ENCODE measurements around the gene RNF125. TPM values are rescaled to one million over a fixed set of nuclear protein-coding genes. Genes with fewer than 3 reads are reported as not detected.

RNF125 gene
- total and polyA plus RNA-seq, 9 of the 15 experiments (the other 6 are each of a cell fraction or from before 2014, with no cell fraction given) = 0.01 to 0.29 (median 0.07) TPM; not detected in 1

GRCh38 chr18:32010124-32010721, 8.4 kb upstream of the RNF125 start:
- POLR2A ChIA-PET = no interaction called here
- CTCF ChIA-PET (ENCODE audit: low intra/inter-chr PET ratio) = no interaction called here
- Histone ChIP-seq H3K9me3 (replicated peaks; ENCODE audit: control insufficient read depth, insufficient read depth, low read depth, low read length) (no peaks in the 10 kb centered on the region), H3K9ac (ENCODE audit: insufficient read depth in 1 of 2, low read depth in 2 of 2, low read length in 2 of 2) (no peak overlapping the region), H4K20me1 (replicated peaks; ENCODE audit: control insufficient read depth, insufficient read depth, low read length) (no peaks in the 10 kb centered on the region), H3K4me2 (ENCODE audit: insufficient read depth, low read length) (no peak overlapping the region), H3K27ac (ENCODE audit: extremely low read depth, low read depth, low read length) (no peak overlapping the region), H3K79me2 (ENCODE audit: control insufficient read depth, insufficient read depth, low read length) (no peaks in the 10 kb centered on the region), H3K4me3 (no peak overlapping the region), H2AFZ (ENCODE audit: low read depth, low read length) (no peak overlapping the region), H3K4me1 (replicated peaks in 1 of 2; ENCODE audit: control insufficient read depth in 2 of 2, insufficient read depth in 2 of 2, low read length in 2 of 2) (no peaks in the 10 kb centered on the region), H3K27me3 (ENCODE audit: control insufficient read depth in 2 of 2, insufficient read depth in 2 of 2, low read length in 2 of 2) (peaks cover 2 to 12% of the 10 kb centered on the region in 2 experiments; a peak in 2 of 5 replicates), H3K9me1 (ENCODE audit: control insufficient read depth, insufficient read depth, low read length) (no peaks in the 10 kb centered on the region), H3K36me3 (ENCODE audit: control insufficient read depth, insufficient read depth, low read length) (no peaks in the 10 kb centered on the region)
- ATAC-seq (no peak), FAIRE-seq (no peak), DNase-seq (ENCODE audit: extremely low read depth in 1 of 4, low spot score in 3 of 4) (no peak)
- intact Hi-C loops (cut with micrococcal nuclease) = no loop called here
- in situ Hi-C loops (cut with MboI) = no loop called here
- WGBS (ENCODE audit: insufficient coverage, low coverage, missing lambda C conversion rate) = 25% methylated on average over 5 of the region's 5 CpGs
- BruUV-seq (replicated peaks) = no TSS peak
- TF ChIP-seq ZNF316 (IDR thresholded peaks at IDR 0.05) = no peak
- TF ChIP-seq PBX2 (CRISPR knock-in tag; IDR thresholded peaks at IDR 0.05; ENCODE audit: low read depth) = no peak
- no peak for TF ChIP-seq PBX2 (tag; conservative IDR thresholded peaks at IDR 0.05; ENCODE audit: low read depth)
- no peak for TF ChIP-seq FOS (IDR thresholded peaks at IDR 0.05; ENCODE audit: extremely low read depth, insufficient read length)
- no peak for TF ChIP-seq KAT7 (CRISPR knock-in tag; IDR thresholded peaks at IDR 0.05; ENCODE audit: borderline replicate concordance)
- TF ChIP-seq AFF1 (IDR thresholded peaks at IDR 0.05; ENCODE audit: low read depth in 1 of 2, partially characterized antibody in 2 of 2) = no peak
- TF ChIP-seq ZHX1 (conservative IDR thresholded peaks at IDR 0.05; ENCODE audit: low read length) = no peak
- TF ChIP-seq XRCC4 (IDR thresholded peaks at IDR 0.05; ENCODE audit: extremely low read depth, insufficient read depth, insufficient read length) = no peak
- TF ChIP-seq MLX (CRISPR knock-in tag; conservative IDR thresholded peaks at IDR 0.05) = no peak
- no peak for TF ChIP-seq ZNF224 (CRISPR knock-in tag; IDR thresholded peaks at IDR 0.05)
- TF ChIP-seq CCNT2 (IDR thresholded peaks at IDR 0.05; ENCODE audit: borderline replicate concordance, extremely low read depth, insufficient read length, low read depth, low read length) = no peak
- no peak for TF ChIP-seq MIER1 (IDR thresholded peaks at IDR 0.05; ENCODE audit: low read depth)
